ENCODE results near the gene URM1.

The URM1 gene

DNA sequence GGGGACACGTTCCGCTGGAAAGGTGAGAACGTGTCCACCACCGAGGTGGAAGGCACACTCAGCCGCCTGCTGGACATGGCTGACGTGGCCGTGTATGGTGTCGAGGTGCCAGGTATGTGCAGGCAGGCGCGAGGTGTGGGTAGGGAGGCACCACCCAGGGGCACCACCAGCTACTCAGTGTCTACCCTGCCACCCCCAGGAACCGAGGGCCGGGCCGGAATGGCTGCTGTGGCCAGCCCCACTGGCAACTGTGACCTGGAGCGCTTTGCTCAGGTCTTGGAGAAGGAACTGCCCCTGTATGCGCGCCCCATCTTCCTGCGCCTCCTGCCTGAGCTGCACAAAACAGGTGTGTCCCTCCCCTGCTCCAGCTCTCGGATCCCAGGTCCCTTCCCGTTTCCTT is 15.7 kb upstream of the URM1 start:
- TF ChIP-seq, protein P1, sequence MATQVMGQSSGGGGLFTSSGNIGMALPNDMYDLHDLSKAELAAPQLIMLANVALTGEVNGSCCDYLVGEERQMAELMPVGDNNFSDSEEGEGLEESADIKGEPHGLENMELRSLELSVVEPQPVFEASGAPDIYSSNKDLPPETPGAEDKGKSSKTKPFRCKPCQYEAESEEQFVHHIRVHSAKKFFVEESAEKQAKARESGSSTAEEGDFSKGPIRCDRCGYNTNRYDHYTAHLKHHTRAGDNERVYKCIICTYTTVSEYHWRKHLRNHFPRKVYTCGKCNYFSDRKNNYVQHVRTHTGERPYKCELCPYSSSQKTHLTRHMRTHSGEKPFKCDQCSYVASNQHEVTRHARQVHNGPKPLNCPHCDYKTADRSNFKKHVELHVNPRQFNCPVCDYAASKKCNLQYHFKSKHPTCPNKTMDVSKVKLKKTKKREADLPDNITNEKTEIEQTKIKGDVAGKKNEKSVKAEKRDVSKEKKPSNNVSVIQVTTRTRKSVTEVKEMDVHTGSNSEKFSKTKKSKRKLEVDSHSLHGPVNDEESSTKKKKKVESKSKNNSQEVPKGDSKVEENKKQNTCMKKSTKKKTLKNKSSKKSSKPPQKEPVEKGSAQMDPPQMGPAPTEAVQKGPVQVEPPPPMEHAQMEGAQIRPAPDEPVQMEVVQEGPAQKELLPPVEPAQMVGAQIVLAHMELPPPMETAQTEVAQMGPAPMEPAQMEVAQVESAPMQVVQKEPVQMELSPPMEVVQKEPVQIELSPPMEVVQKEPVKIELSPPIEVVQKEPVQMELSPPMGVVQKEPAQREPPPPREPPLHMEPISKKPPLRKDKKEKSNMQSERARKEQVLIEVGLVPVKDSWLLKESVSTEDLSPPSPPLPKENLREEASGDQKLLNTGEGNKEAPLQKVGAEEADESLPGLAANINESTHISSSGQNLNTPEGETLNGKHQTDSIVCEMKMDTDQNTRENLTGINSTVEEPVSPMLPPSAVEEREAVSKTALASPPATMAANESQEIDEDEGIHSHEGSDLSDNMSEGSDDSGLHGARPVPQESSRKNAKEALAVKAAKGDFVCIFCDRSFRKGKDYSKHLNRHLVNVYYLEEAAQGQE (IDR thresholded peaks at IDR 0.05; ENCODE audit: insufficient replicate concordance, low read depth): no peak
- TF ChIP-seq GABPA (IDR thresholded peaks at IDR 0.05; ENCODE audit: low read depth): no peak
- TF ChIP-seq SPI1 (IDR thresholded peaks at IDR 0.05; ENCODE audit: borderline replicate concordance, low read depth): no peak
- TF ChIP-seq POLR2AphosphoS5 (IDR thresholded peaks at IDR 0.05; ENCODE audit: low read depth): no peak
- TF ChIP-seq, protein P2, sequence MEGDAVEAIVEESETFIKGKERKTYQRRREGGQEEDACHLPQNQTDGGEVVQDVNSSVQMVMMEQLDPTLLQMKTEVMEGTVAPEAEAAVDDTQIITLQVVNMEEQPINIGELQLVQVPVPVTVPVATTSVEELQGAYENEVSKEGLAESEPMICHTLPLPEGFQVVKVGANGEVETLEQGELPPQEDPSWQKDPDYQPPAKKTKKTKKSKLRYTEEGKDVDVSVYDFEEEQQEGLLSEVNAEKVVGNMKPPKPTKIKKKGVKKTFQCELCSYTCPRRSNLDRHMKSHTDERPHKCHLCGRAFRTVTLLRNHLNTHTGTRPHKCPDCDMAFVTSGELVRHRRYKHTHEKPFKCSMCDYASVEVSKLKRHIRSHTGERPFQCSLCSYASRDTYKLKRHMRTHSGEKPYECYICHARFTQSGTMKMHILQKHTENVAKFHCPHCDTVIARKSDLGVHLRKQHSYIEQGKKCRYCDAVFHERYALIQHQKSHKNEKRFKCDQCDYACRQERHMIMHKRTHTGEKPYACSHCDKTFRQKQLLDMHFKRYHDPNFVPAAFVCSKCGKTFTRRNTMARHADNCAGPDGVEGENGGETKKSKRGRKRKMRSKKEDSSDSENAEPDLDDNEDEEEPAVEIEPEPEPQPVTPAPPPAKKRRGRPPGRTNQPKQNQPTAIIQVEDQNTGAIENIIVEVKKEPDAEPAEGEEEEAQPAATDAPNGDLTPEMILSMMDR (IDR thresholded peaks at IDR 0.05; ENCODE audit: insufficient read depth, low read length): no peak

DNA sequence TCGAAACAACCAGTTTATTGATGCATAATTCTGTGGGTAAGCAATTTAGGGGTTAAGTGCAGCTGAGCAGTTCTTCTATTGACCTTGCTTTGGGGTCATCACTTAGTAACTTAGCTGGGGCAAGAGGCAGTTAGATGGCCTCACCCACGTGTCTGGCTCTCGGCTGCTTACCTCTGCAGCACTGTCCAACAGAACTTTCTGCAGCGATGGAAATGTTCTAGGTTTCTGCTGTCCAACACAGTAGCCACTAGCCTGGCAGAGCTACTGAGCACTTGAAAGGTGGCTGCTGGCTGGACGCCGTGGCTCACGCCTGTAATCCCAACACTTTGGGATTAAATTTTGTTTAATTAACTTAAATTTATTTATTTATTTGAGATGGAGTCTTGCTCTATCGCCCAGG is 13.1 kb upstream of the URM1 start:
- no peaks in the 10 kb centered on the region for H3K27me3 ChIP-seq (ENCODE audit: insufficient read depth, poor library complexity, severe bottlenecking)
- no peak for DNase-seq (ENCODE audit: low read depth in 1 of 2, low spot score in 1 of 2)
- TF ChIP-seq SPI1 (IDR thresholded peaks at IDR 0.05; ENCODE audit: borderline replicate concordance, low read depth) (no peak), GABPA (IDR thresholded peaks at IDR 0.05; ENCODE audit: low read depth) (no peak)
- TF ChIP-seq, protein P2 (IDR thresholded peaks at IDR 0.05; ENCODE audit: insufficient read depth, low read length): no peak
- no peak overlapping the region for H3K4me3 ChIP-seq (replicated peaks; ENCODE audit: insufficient read depth, low read length)
- no peak overlapping the region for H3K27ac ChIP-seq (replicated peaks)

More for the DNA sequence above, 15.7 kb upstream of the URM1 start:
- H3K4me3 ChIP-seq (replicated peaks; ENCODE audit: insufficient read depth, low read length): no peak overlapping the region
- no peak for DNase-seq (ENCODE audit: low read depth in 1 of 2, low spot score in 1 of 2)
- H3K27me3 ChIP-seq (ENCODE audit: insufficient read depth, poor library complexity, severe bottlenecking): no peaks in the 10 kb centered on the region
- no peak overlapping the region for H3K27ac ChIP-seq (replicated peaks)

DNA sequence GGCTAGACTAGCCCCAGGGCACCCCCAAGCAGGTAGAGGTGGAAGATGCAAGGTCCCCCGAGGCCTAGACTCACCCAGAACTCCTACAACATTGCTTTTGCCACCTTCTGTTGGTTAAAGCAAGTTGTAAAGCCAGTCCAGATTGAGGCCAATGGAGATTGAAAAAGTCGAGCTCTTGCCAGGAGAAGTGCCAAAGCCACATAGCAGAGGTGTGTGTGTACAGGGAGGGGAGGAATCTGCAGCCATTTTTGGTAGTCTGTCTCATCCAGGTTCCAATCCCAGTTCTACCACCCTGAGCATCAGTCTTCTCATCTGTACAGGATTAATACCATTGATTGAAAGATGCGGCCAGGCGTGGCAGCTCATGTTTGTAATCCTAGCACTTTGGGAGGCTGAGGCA is 12.3 kb upstream of the URM1 start:
- TF ChIP-seq POLR2AphosphoS5 (IDR thresholded peaks at IDR 0.05; ENCODE audit: low read depth) (no peak), SPI1 (IDR thresholded peaks at IDR 0.05; ENCODE audit: borderline replicate concordance, low read depth) (no peak), GABPA (IDR thresholded peaks at IDR 0.05; ENCODE audit: low read depth) (no peak)
- TF ChIP-seq, protein P2 (IDR thresholded peaks at IDR 0.05; ENCODE audit: insufficient read depth, low read length): no peak
- TF ChIP-seq, protein P1 (IDR thresholded peaks at IDR 0.05; ENCODE audit: insufficient replicate concordance, low read depth): no peak
- DNase-seq (ENCODE audit: low read depth in 1 of 2, low spot score in 1 of 2): no peak
- Histone ChIP-seq H3K27ac (replicated peaks) (no peak overlapping the region), H3K27me3 (ENCODE audit: insufficient read depth, poor library complexity, severe bottlenecking) (no peaks in the 10 kb centered on the region), H3K4me3 (replicated peaks; ENCODE audit: insufficient read depth, low read length) (no peak overlapping the region)

DNA sequence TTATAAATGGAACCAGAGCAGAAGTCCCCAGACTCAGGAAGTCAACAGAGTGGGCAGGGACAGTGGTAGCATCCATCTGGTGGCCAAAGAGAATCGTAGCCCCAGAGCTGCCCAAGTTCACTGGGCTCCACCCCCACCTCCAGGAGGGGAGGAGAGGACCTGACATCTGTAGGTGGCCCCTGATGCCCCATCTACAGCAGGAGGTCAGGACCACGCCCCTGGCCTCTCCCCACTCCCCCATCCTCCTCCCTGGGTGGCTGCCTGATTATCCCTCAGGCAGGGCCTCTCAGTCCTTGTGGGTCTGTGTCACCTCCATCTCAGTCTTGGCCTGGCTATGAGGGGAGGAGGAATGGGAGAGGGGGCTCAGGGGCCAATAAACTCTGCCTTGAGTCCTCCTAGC is 10.3 kb upstream of the URM1 start:
- TF ChIP-seq POLR2AphosphoS5 (IDR thresholded peaks at IDR 0.05; ENCODE audit: low read depth) (no peak), SPI1 (IDR thresholded peaks at IDR 0.05; ENCODE audit: borderline replicate concordance, low read depth) (no peak), GABPA (IDR thresholded peaks at IDR 0.05; ENCODE audit: low read depth) (no peak)
- TF ChIP-seq, protein P1 (IDR thresholded peaks at IDR 0.05; ENCODE audit: insufficient replicate concordance, low read depth): no peak
- TF ChIP-seq, protein P2 (IDR thresholded peaks at IDR 0.05; ENCODE audit: insufficient read depth, low read length): no peak
- DNase-seq (ENCODE audit: low read depth in 1 of 2, low spot score in 1 of 2): no peak
- Histone ChIP-seq H3K4me3 (replicated peaks; ENCODE audit: insufficient read depth, low read length) (no peak overlapping the region), H3K27me3 (ENCODE audit: insufficient read depth, poor library complexity, severe bottlenecking) (no peaks in the 10 kb centered on the region), H3K27ac (replicated peaks) (no peak overlapping the region)

All from HL-60 (cell line).